NCI-H146 (cell line): ENCODE results near the gene MBD5.

Experiments
- DNase-seq: peaks from one replicate; lab custom pipeline; 2025; lab: John Stamatoyannopoulos, UW

MBD5 gene

DNA sequence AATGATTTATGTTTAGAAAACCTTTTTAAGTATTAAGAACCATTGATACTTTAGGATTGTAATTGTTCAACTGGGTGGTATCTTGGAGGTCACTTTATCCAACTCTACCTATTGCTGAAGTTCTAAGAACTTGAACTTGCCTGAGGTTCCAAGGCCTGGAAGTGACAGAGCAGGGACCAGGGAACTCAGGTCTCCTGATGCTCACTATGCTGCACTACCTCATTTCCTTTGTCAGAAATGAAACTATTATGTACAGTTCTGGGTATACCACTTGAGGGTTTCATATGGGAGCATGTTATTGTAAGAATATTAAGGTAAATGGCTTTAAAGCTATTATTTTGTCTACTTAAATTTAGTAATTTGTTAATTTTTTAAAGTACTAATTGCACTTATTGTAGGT is 3.0 kb downstream of the MBD5 start:
- DNase-seq: no peak

DNA sequence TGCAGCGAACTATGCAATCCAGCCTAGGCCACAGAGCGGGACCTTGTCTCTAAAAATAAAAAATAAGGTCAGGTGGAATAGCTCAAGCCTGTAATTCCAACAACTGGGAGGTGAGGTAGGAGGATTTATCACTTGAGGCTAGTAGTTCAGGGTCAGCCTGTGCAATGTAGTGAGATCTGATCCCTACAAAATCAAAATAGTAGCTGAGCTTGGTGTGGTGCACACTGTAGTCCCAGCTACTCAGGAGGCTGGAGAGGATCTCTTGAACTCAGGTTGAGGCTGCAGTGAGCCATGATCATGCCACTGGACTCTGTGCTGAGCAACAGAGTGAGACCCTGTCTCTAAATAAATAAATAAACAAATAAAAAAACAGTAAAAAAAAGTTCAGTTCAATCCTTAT is 5.7 kb downstream of the MBD5 start:
- DNase-seq: no peak

GRCh38 chr2:148027822-148028221 is 6.9 kb downstream of the MBD5 start:
- no peak for DNase-seq

DNA sequence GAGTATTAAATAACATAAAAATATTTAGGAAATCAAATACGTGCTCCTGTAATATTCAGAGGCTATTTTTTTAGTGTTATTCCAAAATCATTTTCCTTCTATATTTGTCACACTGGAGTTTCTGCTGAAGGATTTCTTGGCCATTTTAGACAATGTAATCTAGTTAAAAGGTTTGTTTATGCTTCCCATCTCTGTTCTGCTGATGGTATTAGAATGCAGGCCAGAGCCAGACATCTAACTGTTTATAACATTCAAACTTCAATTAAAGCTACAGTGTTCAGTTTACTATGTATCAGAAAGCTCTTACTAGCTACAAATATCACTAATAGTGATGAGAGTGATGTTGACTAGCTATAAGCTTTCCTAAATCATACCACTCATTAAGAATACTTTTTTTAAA is 7.9 kb downstream of the MBD5 start:
- no peak for DNase-seq

DNA sequence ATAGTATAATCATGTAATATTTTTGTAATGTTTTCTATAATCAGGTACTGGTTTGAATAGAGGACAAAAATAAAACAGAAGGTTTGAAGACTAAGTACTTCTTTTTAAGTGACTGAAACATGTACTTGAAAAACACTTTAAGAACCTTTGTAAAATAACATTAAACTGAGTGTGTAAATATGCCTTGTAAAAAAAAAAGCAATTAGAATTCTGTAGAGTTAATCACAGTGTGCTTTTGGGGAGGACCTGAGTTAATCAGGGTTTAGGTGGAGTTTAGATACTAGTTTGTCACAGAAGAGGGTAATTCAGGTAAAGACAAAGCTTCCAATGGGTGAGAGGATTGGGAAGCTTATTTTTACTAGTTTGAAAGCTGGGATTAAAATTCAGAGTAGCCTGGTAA is 10.3 kb downstream of the MBD5 start:
- no peak for DNase-seq

DNA sequence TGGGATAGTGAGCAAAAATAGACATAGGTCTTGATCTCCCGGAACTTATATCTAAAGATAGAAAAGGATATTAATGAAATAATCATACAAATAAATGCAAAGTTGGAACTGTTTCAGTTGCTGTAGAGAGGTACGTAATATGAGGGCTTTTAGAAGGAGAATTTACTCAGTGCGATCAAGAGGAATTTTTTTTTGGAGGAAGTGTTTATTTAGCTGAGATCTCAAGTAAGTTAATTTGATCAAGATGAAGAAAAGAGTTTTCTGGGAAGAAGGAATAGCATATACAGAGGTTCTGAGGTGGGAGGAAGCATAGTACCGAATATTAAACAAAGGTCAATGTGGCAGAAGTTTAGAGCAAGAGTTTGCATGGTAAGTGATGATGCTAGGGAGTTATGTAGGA is 11.3 kb downstream of the MBD5 start:
- no peak for DNase-seq

- no peak for DNase-seq
Measured at GRCh38 chr2:148039783-148040182, 18.9 kb downstream of the MBD5 start.

DNA sequence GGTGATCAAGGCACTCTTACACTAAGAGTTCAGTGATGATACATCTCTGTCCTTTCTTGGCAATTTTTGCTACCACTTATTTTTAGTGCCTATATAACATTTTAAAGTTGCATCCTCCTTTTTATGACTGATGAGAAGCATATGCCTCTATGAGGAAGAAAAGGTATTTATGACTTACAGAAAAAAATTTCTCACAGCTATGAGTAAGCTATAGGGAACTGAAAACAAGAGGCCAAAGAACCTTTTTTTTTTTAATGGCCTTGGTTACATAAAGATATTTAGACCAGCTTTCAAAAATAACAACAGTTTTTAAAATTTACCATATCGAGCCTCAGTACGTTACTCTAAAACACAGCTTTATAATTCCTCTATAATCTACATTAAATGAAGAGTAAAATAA is 21.3 kb downstream of the MBD5 start:
- no peak for DNase-seq

- DNase-seq: no peak
Measured at GRCh38 chr2:148044322-148044721, 23.4 kb downstream of the MBD5 start.

GRCh38 chr2:148046802-148047201 is 25.9 kb downstream of the MBD5 start:
- no peak for DNase-seq

- no peak for DNase-seq
Measured at GRCh38 chr2:148048475-148049221, 27.8 kb downstream of the MBD5 start.

GRCh38 chr2:148049284-148049683 is 28.4 kb downstream of the MBD5 start:
- no peak for DNase-seq

GRCh38 chr2:148052687-148053086 is 31.8 kb downstream of the MBD5 start:
- DNase-seq: no peak

- no peak for DNase-seq
Measured at GRCh38 chr2:148058641-148059040, 37.8 kb downstream of the MBD5 start.

GRCh38 chr2:148063633-148064032 is 42.7 kb downstream of the MBD5 start:
- DNase-seq: no peak

GRCh38 chr2:148065936-148066335 is 45.0 kb downstream of the MBD5 start:
- DNase-seq: no peak

DNA sequence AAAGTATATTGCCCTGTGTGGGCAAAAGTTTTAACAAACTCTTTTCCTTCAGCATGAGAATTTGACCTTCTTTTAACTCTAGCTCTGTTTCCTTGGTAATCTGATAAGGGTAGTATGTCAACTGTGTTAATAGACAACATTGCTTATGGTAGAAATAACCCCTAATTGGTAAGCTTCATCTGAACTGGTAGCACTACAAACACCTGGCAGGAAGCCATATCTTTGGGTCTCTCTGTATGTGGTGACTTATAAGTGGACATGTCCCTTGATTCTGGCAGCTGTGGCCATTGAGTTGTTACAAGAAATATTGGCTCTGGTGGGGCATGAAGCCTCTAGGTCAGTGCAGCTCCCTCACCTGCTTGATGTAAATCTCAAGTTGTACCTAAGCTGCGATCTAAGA is 46.9 kb downstream of the MBD5 start:
- DNase-seq: peak; percentile 44

DNA sequence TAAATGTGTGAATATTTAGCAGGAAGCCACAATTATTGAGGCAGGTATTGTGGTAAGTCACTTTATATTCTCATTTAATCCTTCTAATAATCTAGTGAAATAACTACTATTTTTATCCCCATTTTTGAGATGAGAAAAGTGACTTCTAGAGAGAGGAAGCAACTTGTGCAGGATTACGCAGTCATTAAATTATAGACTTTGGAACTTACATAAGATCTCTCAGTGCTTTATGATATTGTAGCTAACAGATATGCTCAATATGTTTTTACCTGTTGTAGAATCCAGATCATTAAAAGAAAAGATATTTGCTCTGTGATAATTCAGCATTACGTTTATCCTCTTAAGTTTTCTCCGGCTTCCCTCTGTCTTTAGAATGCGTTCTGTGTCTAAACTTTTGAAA is 50.5 kb downstream of the MBD5 start:
- DNase-seq: no peak

DNA sequence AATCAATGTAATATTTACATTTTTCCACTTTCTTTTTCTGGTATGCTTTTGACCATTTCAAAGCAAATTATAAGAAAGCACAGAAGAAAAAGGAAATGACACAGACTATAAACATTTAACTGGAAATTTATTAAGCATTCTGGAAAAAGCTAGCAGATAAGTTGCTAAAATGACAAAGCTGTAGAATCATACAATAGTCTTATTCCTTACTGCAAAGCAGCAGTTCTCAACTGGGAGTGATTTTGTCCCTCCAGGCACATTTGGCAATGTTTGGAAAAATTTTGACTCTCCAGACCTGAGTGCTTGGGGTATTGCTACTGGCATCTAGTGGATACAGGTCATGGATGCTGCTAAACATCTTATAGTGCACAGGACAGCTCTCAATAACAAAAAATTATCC is 75.1 kb downstream of the MBD5 start:
- no peak for DNase-seq

GRCh38 chr2:148102641-148103040 is 81.8 kb downstream of the MBD5 start:
- no peak for DNase-seq

GRCh38 chr2:148103946-148104345 is 83.1 kb downstream of the MBD5 start:
- DNase-seq: no peak

- no peak for DNase-seq
Measured at GRCh38 chr2:148106331-148106730, 85.4 kb downstream of the MBD5 start.

GRCh38 chr2:148108385-148108784 is 87.5 kb downstream of the MBD5 start:
- no peak for DNase-seq

GRCh38 chr2:148110184-148110583 is 89.3 kb downstream of the MBD5 start:
- DNase-seq: no peak
